ENCODE measurements around the gene GBA3.

GRCh38 chr4:22677780-22678179 is 15.0 kb upstream of the GBA3 start:
- no peak for TF ChIP-seq CTCF (IDR thresholded peaks at IDR 0.05)
- no peak for TF ChIP-seq BHLHE40 (IDR thresholded peaks at IDR 0.05; ENCODE audit: low read depth, low read length)
- no peak for TF ChIP-seq ZFP36 (IDR thresholded peaks at IDR 0.05; ENCODE audit: borderline replicate concordance, partially characterized antibody)
- no peak for TF ChIP-seq RCOR1 (IDR thresholded peaks at IDR 0.05; ENCODE audit: low read depth, low read length)
- TF ChIP-seq NR3C1 (IDR thresholded peaks at IDR 0.05): no peak
- TF ChIP-seq E2F6 (IDR thresholded peaks at IDR 0.05; ENCODE audit: borderline replicate concordance, low read depth): no peak
- TF ChIP-seq, protein P1, sequence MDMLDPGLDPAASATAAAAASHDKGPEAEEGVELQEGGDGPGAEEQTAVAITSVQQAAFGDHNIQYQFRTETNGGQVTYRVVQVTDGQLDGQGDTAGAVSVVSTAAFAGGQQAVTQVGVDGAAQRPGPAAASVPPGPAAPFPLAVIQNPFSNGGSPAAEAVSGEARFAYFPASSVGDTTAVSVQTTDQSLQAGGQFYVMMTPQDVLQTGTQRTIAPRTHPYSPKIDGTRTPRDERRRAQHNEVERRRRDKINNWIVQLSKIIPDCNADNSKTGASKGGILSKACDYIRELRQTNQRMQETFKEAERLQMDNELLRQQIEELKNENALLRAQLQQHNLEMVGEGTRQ (IDR thresholded peaks at IDR 0.05): no peak
- TF ChIP-seq POLR2A (IDR thresholded peaks at IDR 0.05; ENCODE audit: low read length): no peak
- no peak for TF ChIP-seq RAD21 (conservative IDR thresholded peaks at IDR 0.05 in 1 of 2, IDR thresholded peaks at IDR 0.05 in 1 of 2)
- TF ChIP-seq TFCP2L1 (CRISPR knock-in tag; IDR thresholded peaks at IDR 0.05): no peak
- no peak for TF ChIP-seq MAFK (IDR thresholded peaks at IDR 0.05; ENCODE audit: partially characterized antibody)
- no peak for TF ChIP-seq EP300 (IDR thresholded peaks at IDR 0.05)

Data from A549 (cell line).